Measurements from ENCODE around the gene G3BP1. TPM values are rescaled to one million over a fixed set of nuclear protein-coding genes. Genes with fewer than 3 reads are reported as not detected.
"Not testable (repeated sequence)": the region's sequence is repeated elsewhere in the genome, so short reads cannot be mapped to it uniquely, and the experiment has no call there.

G3BP1 gene
- total RNA-seq, 1 experiment from 2014 or later, result 134 TPM

DNA sequence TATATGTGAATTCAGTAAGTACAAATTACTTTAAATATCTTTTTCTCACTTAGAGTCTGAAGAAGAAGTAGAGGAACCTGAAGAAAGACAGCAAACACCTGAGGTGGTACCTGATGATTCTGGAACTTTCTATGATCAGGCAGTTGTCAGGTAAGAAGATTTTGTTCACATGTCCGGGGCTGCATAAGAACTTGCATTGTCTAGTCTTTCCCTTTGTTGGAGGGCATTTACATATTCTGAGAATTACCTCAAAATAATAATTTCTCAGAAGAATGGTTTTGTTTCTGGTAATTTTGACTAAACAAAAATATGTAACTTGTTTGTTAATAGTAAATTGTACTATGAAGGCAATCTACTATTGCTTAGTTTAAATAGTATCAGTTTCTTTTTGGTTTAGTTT, 23.7 kb downstream of the G3BP1 start:
- no peak for DNase-seq (ENCODE audit: low spot score)

- DNase-seq (ENCODE audit: low spot score), result no peak
Measured at GRCh38 chr5:151798674-151799073, 26.9 kb downstream of the G3BP1 start.

- no peak for DNase-seq (ENCODE audit: low spot score)
Measured at GRCh38 chr5:151799407-151799806, 27.7 kb downstream of the G3BP1 start.

DNA sequence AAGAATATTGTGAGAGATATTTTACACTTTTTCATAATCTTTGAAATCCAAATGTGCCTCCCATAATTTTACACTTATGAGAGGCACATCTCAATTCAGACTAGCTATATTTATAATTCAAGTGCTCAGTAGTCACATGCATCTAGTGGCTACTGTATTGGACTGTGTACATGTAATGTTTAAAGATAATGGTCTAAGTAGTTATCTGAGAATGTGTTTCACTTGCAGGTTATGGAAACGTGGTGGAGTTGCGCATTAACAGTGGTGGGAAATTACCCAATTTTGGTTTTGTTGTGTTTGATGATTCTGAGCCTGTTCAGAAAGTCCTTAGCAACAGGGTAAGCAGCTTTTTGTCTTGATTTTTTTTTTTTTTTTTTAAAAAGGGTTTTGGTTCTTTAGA, 28.8 kb downstream of the G3BP1 start:
- DNase-seq (ENCODE audit: low spot score), result no peak

DNA sequence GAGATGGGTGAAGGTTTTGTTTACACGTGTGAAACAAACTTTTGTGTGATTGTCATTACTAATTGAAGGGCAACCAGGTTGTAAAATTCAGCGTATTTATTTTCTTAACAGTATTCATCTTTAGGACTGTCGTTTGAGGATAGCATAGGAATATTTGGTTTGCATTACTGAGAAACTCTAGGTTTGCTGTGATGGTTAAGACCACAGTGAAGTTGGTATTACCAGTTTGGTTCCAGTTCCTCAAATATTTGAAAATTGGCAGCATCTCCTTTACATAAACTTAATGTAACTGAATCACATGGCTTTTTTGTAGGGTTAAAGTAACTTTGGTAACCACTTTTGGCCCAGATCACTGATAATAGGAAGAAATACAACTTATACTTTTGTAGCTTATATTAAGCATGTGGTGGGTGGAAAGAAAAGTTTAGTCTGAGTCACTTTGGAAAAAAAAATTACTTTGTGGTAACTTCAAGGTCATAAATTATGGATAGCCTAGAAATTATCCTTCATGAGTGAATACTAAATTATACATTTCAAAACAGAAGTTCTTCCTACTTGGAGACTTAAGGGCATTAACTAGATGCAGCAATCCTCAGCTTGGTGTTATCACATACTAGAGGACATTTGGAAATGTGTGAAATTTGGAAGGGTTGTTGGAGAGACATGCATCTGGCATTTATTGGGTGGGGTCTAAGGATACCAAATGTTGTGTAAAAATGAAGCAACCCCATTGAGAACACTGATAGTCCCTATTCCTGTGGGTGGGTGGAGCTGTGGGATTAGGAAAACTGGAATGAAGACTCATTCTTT, 33.9 kb downstream of the G3BP1 start:
- DNase-seq (ENCODE audit: low spot score), result no peak

- DNase-seq (ENCODE audit: low spot score), result no peak
Measured at GRCh38 chr5:151808451-151809169, 36.9 kb downstream of the G3BP1 start.

- DNase-seq (ENCODE audit: low spot score), result no peak
Measured at GRCh38 chr5:151810449-151810848, 38.7 kb downstream of the G3BP1 start.

- DNase-seq (ENCODE audit: low spot score), result no peak
Measured at GRCh38 chr5:151810897-151811296, 39.1 kb downstream of the G3BP1 start.

GRCh38 chr5:151811593-151812321, 40.0 kb downstream of the G3BP1 start:
- no peak for DNase-seq (ENCODE audit: low spot score)

- no peak for DNase-seq (ENCODE audit: low spot score)
Measured at GRCh38 chr5:151812757-151813309, 41.1 kb downstream of the G3BP1 start.

GRCh38 chr5:151815051-151815450, 43.3 kb downstream of the G3BP1 start:
- no peak for DNase-seq (ENCODE audit: low spot score)

DNA sequence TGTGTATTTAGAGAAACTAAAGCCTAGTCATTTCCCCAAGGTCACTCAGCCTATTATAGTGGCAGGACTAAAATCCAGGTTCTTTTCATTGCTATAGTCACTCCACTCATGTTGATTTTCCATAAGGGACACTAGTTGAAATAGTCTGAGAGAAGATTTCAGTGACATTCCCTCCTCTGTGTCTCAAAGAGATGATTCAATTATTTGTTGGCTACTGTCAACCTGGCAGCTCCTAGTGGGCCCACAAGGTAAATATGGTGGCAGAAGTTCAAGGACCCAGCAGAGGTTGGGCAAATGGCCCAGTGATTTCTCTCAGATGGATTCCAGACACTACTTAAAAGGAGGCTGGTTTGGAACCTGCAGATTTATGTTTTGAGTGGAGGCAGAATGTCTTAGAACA, 48.1 kb downstream of the G3BP1 start:
- DNase-seq (ENCODE audit: low spot score), result no peak

DNA sequence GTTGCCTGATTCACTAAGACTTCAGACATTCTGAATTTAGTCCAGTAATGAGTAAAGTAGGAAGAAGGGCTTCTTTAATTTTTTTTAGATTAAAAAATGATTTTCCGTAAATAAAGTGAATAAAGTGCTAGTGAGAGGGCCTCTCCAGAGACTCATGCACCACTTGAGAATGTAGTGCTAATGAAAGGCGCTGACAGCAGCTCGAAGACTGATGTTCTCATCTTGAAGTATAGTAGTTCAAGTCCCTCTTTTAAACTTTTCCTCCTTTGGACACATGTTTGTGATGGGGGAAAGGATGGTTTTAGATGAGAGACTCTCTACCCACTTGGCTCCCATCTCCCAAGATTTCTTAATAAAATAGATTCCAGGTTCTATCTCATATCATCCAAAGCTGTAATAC, 48.5 kb downstream of the G3BP1 start:
- no peak for DNase-seq (ENCODE audit: low spot score)

- peak; percentile 48 for DNase-seq (ENCODE audit: low spot score)
Measured at GRCh38 chr5:151820903-151821302, 49.1 kb downstream of the G3BP1 start.

GRCh38 chr5:151822141-151822540, 50.4 kb downstream of the G3BP1 start:
- DNase-seq (ENCODE audit: low spot score), result no peak

DNA sequence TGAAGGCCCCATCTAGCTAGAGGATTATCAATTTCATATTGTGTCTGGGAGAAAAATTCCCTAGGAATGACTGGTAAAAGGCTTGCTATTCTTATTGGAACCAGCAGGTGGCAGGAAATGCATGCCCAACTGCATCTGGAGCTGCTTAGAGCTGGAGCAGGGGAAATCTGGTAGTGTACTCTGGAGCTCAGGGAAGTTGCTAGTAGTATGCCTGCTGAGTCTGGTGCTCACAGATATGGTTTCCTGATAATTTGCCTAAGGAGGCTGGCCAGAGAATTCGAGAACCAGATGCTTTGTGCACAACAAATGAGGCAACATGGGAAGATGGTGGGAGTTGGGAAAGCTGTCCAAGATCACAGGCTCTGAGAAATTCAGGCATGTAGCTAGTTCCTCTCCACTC, 53.7 kb downstream of the G3BP1 start:
- peak; percentile 79 for DNase-seq (ENCODE audit: low spot score)

GRCh38 chr5:151829370-151829769, 57.6 kb downstream of the G3BP1 start:
- no peak for DNase-seq (ENCODE audit: low spot score)

GRCh38 chr5:151832843-151833242, 61.1 kb downstream of the G3BP1 start:
- DNase-seq (ENCODE audit: low spot score), result not testable (repeated sequence)

- no peak for DNase-seq (ENCODE audit: low spot score)
Measured at GRCh38 chr5:151846765-151847164, 75.0 kb downstream of the G3BP1 start.

- DNase-seq (ENCODE audit: low spot score), result no peak
Measured at GRCh38 chr5:151847871-151848270, 76.1 kb downstream of the G3BP1 start.

DNA sequence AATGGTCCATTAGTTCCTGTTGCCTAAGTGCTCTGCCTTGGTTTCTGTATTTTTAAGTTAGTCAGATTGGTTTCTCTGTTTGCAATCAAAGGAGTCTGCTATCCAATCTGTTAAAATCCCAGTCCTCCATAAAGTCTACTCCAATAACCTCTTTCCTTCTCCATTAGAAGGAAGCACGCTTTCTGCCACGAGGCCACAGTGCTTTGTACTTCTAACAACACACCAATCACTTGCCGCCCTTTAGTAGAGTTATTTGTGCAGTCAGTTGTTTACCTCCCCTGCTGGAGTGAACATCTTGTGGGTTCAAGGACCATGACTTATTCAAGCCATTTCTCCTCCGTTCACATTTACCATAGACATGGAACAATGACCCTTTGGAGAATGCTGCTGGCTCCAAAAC, 83.9 kb downstream of the G3BP1 start:
- DNase-seq (ENCODE audit: low spot score), result no peak

DNA sequence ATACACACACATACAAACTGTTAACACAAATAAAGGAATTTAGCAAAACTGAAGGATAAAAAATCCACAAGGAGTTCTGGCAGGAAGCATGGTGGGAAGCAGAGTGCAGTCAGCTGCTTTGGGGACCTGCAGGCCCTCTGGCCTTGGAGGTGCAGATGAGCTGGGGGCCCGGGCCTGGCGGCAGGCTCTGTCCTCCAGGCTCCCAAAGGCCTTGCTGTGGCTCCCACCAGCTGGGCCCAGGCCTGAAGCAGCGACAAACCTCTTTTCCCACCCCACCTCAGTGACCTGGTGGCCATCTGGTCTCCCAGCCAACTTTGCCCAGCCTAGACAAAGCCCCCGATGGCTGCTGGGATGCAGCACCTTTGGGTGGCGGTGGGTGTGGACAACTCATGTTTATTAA, 85.1 kb downstream of the G3BP1 start:
- DNase-seq (ENCODE audit: low spot score), result no peak

Data from HT-29 (cell line).